HepG2 (cell line): ENCODE data around the gene EEFSEC. TPM values are rescaled to one million over a fixed set of nuclear protein-coding genes. Genes with fewer than 3 reads are reported as not detected.

Experiments used
- CAMTA2 ChIP-seq: sonication (generic); formaldehyde crosslinking; IDR thresholded peaks from 2 replicates; pipeline ENCODE4 v1.4.0; 2020; ENCODE audit warnings: mild to moderate bottlenecking, missing genetic modification reagents, borderline replicate concordance
- DMAP1 ChIP-seq: IDR thresholded peaks from 2 replicates; pipeline ENCODE4 v1.6.1; 2016
- EHMT2 ChIP-seq: fragments of 200-600 bp; sonication (generic); IDR thresholded peaks from 2 replicates; pipeline ENCODE4 v1.7.0; 2017; ENCODE audit warnings: antibody characterized with exemption, low read depth, low read length, borderline replicate concordance
- ETV5 ChIP-seq: IDR thresholded peaks from 2 replicates; pipeline ENCODE4 v1.6.1; 2018; ENCODE audit warnings: missing biosample characterization, missing genetic modification reagents, inconsistent platforms, borderline replicate concordance
- GATAD2A ChIP-seq: IDR thresholded peaks from 2 replicates; pipeline ENCODE4 v1.6.1; 2016
- HIC2 ChIP-seq: sonication (generic); formaldehyde crosslinking; IDR thresholded peaks from 2 replicates; pipeline ENCODE4 v1.9.0; 2022; ENCODE audit warnings: low read depth, missing genetic modification reagents
- MBD4 ChIP-seq: IDR thresholded peaks from 2 replicates; pipeline ENCODE4 v1.6.1; 2012; ENCODE audit warnings: low read length, inconsistent platforms, borderline replicate concordance
- MYNN ChIP-seq: sonication (generic); formaldehyde crosslinking; IDR thresholded peaks from 2 replicates; pipeline ENCODE4 v1.4.0; 2020; ENCODE audit warnings: mild to moderate bottlenecking, low read depth, missing genetic modification reagents
- PAWR ChIP-seq: sonication (generic); formaldehyde crosslinking; IDR thresholded peaks from 2 replicates; pipeline ENCODE4 v1.4.0; 2020; ENCODE audit warnings: missing genetic modification reagents, mild to moderate bottlenecking, borderline replicate concordance
- PRDM10 ChIP-seq: sonication (generic); formaldehyde crosslinking; IDR thresholded peaks from 2 replicates; pipeline ENCODE4 v1.4.0; 2020; ENCODE audit warnings: low read depth, missing genetic modification reagents
- RBM39 ChIP-seq: fragments of 200-400 bp; formaldehyde crosslinking; IDR thresholded peaks from one replicate; pipeline ENCODE4 v1.6.1; 2018; ENCODE audit warnings: antibody characterized with exemption, mild to moderate bottlenecking, low read depth, low read length; ENCODE audit not compliant: poor library complexity, severe bottlenecking
- REL ChIP-seq: sonication (generic); formaldehyde crosslinking; conservative IDR thresholded peaks from 2 replicates; pipeline ENCODE4 v1.8.0; 2022; ENCODE audit warnings: mild to moderate bottlenecking, missing genetic modification reagents, moderate library complexity
- STAT6 ChIP-seq: sonication (generic); formaldehyde crosslinking; IDR thresholded peaks from 2 replicates; pipeline ENCODE4 v1.4.0; 2020; ENCODE audit warnings: missing genetic modification reagents, mild to moderate bottlenecking, borderline replicate concordance
- ZBTB7B ChIP-seq: sonication (generic); formaldehyde crosslinking; IDR thresholded peaks from 2 replicates; pipeline ENCODE4 v1.4.0; 2020; ENCODE audit warnings: missing genetic modification reagents
- ZFX ChIP-seq: sonication (generic); formaldehyde crosslinking; IDR thresholded peaks from 2 replicates; pipeline ENCODE4 v1.4.0; 2020; ENCODE audit warnings: mild to moderate bottlenecking, low read depth, missing genetic modification reagents, moderate library complexity
- ZNF180 ChIP-seq: sonication (generic); formaldehyde crosslinking; IDR thresholded peaks from 2 replicates; pipeline ENCODE4 v1.4.0; 2020; ENCODE audit warnings: low read depth, missing genetic modification reagents, borderline replicate concordance
- ZNF230 ChIP-seq: sonication (generic); formaldehyde crosslinking; IDR thresholded peaks from 2 replicates; pipeline ENCODE4 v1.4.0; 2020; ENCODE audit warnings: mild to moderate bottlenecking, missing genetic modification reagents
- ZNF24 ChIP-seq: fragments of 450-650 bp; IDR thresholded peaks from 2 replicates; pipeline ENCODE4 v1.6.1; 2017; ENCODE audit warnings: antibody characterized with exemption, mild to moderate bottlenecking
- ZNF280B ChIP-seq: sonication (generic); formaldehyde crosslinking; IDR thresholded peaks from 2 replicates; pipeline ENCODE4 v1.5.0; 2020; ENCODE audit warnings: missing genetic modification reagents, mild to moderate bottlenecking, borderline replicate concordance
- ZNF549 ChIP-seq: sonication (generic); formaldehyde crosslinking; IDR thresholded peaks from 2 replicates; pipeline ENCODE4 v1.5.0; 2020; ENCODE audit warnings: missing genetic modification reagents
- ZNF768 ChIP-seq: sonication (generic); formaldehyde crosslinking; IDR thresholded peaks from 2 replicates; pipeline ENCODE4 v1.4.0; 2020; ENCODE audit warnings: missing genetic modification reagents
- ZNF883 ChIP-seq: sonication (generic); formaldehyde crosslinking; IDR thresholded peaks from 2 replicates; pipeline ENCODE4 v1.5.1; 2020; ENCODE audit warnings: mild to moderate bottlenecking, missing genetic modification reagents; ENCODE audit errors: not compliant biosample characterization
- polyA plus RNA-seq, 8 experiments: library from polyadenylated mRNA; depleted of rRNA in 3 of 8; stranded (reverse) in 7 of 8; unstranded in 1 of 8; fragments of >200 nt; fragmentation: Illumina TruSeq in 4 of 8; extraction: Trizol in 4 of 8; gene quantifications; 2 replicates each; pipeline versions ENCODE4 v1.2.1 to v1.2.3, GENCODE V29; 2011 to 2016; ENCODE audit warnings: low read depth in 4 of 8, missing spikeins in 1 of 8, mixed read lengths in 1 of 8; ENCODE audit not compliant: insufficient read depth in 1 of 8
- total RNA-seq, 5 experiments: library from RNA; depleted of rRNA; stranded (reverse); fragments of >200 nt; fragmentation: Illumina TruSeq; extraction: Trizol; gene quantifications; 2 replicates each; pipeline ENCODE4 v1.2.3, GENCODE V29; 2016; ENCODE audit warnings: low read depth in 1 of 5

Gene EEFSEC
- total and polyA plus RNA-seq, 2 of the 13 experiments (the other 11 are each of a cell fraction or from before 2014, with no cell fraction given): 6.4 to 24.2 TPM

GRCh38 chr3:128167646-128167972 lies 14.3 kb downstream of the EEFSEC start (continued):
- TF ChIP-seq ZNF883 (CRISPR knock-in tag): no peak
- peak; percentile 35 for TF ChIP-seq ZFX (CRISPR knock-in tag)
- TF ChIP-seq RBM39: no peak
- no peak for TF ChIP-seq MYNN
- no peak; the same call in 1 of the 2 replicates for TF ChIP-seq DMAP1
- no peak for TF ChIP-seq ZNF768
- TF ChIP-seq ZNF230 (CRISPR knock-in tag): no peak
- no peak for TF ChIP-seq ZNF24
- TF ChIP-seq REL (CRISPR knock-in tag): no peak
- no peak for TF ChIP-seq PAWR
- TF ChIP-seq ZNF280B (CRISPR knock-in tag): no peak
- no peak for TF ChIP-seq HIC2
- no peak for TF ChIP-seq ZNF549 (CRISPR knock-in tag)
- TF ChIP-seq EHMT2: no peak
- peak; percentile 2; the same call in 1 of the 2 replicates for TF ChIP-seq STAT6 (CRISPR knock-in tag)
- TF ChIP-seq GATAD2A: no peak
- no peak for TF ChIP-seq PRDM10 (CRISPR knock-in tag)
- 0 out of 2 replicates have a peak, but pooled peaks have one; percentile 29 for TF ChIP-seq CAMTA2
- no peak for TF ChIP-seq ZNF180 (CRISPR knock-in tag)
- no peak for TF ChIP-seq MBD4
- no peak for TF ChIP-seq ETV5 (CRISPR knock-in tag)
- TF ChIP-seq ZBTB7B (CRISPR knock-in tag): no peak
